ENCODE measurements around the gene TRABD. TPM values are rescaled to one million over a fixed set of nuclear protein-coding genes. Genes with fewer than 3 reads are reported as not detected.
A peak's percentile ranks its signal among the peaks of the same experiment; 100 is the strongest.

Gene TRABD
- total and polyA plus RNA-seq, 7 experiments from 2014 or later = 29.4 to 157 (median 106) TPM

GRCh38 chr22:50174382-50175190, 11.1 kb upstream of the TRABD start:
- Mint-ChIP-seq H3K27ac (no peak overlapping the region), H3K4me3 (no peak overlapping the region), H3K27me3 (peaks cover 5 to 38% (median 14%) of the 10 kb centered on the region in 5 donors), H3K9me3 (peaks cover 0 to 3% (median 0%) of the 10 kb centered on the region in 11 donors), H3K4me1 (peaks cover 0 to 4% (median 1%) of the 10 kb centered on the region in 7 donors), H3K36me3 (no peaks in the 10 kb centered on the region)
- Histone ChIP-seq H3K9me3 (ENCODE audit: control insufficient read depth in 2 of 3, low read length in 3 of 3) (no peaks in the 10 kb centered on the region), H3K27ac (ENCODE audit: low read depth, low read length) (no peak overlapping the region), H3K4me3 (ENCODE audit: low read length) (no peak overlapping the region), H3K4me1 (ENCODE audit: control insufficient read depth in 2 of 2, insufficient read depth in 2 of 2, low read length in 2 of 2) (no peaks in the 10 kb centered on the region), H3K27me3 (ENCODE audit: control insufficient read depth in 2 of 2, insufficient read depth in 2 of 2, low read length in 2 of 2) (no peaks in the 10 kb centered on the region), H3K36me3 (ENCODE audit: control insufficient read depth in 2 of 3, insufficient read depth in 3 of 3, low read length in 3 of 3) (no peaks in the 10 kb centered on the region)
- DNase-seq = peak in 1 of 9 donors; percentile 8
- ChIA-PET POLR2A (no interaction called here), CTCF (no interaction called here)
- intact Hi-C loops (cut with micrococcal nuclease) = loop anchor here in 1 of 2 donors (1.0 to 10.0 kb wide), 2 partner anchors 9 to 180 kb away; no protein-coding TSS in a partner anchor
- no peak for ATAC-seq

- peaks cover 0 to 8% (median 4%) of the 10 kb centered on the region in 7 donors for H3K4me1 Mint-ChIP-seq
- Histone ChIP-seq H3K27me3 (ENCODE audit: control insufficient read depth in 2 of 2, insufficient read depth in 2 of 2, low read length in 2 of 2) (no peaks in the 10 kb centered on the region), H3K27ac (ENCODE audit: low read depth, low read length) (no peak overlapping the region), H3K4me3 (ENCODE audit: low read length) (no peak overlapping the region), H3K36me3 (ENCODE audit: control insufficient read depth in 2 of 3, insufficient read depth in 3 of 3, low read length in 3 of 3) (no peaks in the 10 kb centered on the region), H3K9me3 (ENCODE audit: control insufficient read depth in 2 of 3, low read length in 3 of 3) (no peaks in the 10 kb centered on the region), H3K4me1 (ENCODE audit: control insufficient read depth in 2 of 2, insufficient read depth in 2 of 2, low read length in 2 of 2) (no peaks in the 10 kb centered on the region)
- peaks cover 0 to 3% (median 0%) of the 10 kb centered on the region in 11 donors for H3K9me3 Mint-ChIP-seq
- DNase-seq (no peak), ATAC-seq (no peak)
- peak overlapping the region in 1 of 10 donors; percentile 61 for H3K4me3 Mint-ChIP-seq
- H3K27me3 Mint-ChIP-seq = peaks cover 5 to 41% (median 17%) of the 10 kb centered on the region in 5 donors
- H3K27ac Mint-ChIP-seq = no peak overlapping the region
- ChIA-PET CTCF (no interaction called here), POLR2A (interaction anchor here (0.6 to 2.0 kb wide), 2 partner anchors 12 to 13 kb away, joined by 3 to 5 read pairs; no protein-coding TSS in a partner anchor)
- no peaks in the 10 kb centered on the region for H3K36me3 Mint-ChIP-seq
- intact Hi-C loops (cut with micrococcal nuclease) = loop anchor here in 1 of 2 donors (1.0 to 10.0 kb wide), 2 partner anchors 8 to 180 kb away; no protein-coding TSS in a partner anchor
Measured at GRCh38 chr22:50175191-50175461, 10.6 kb upstream of the TRABD start.

- peaks cover 0 to 3% (median 0%) of the 10 kb centered on the region in 11 donors for H3K9me3 Mint-ChIP-seq
- ATAC-seq = no peak
- Histone ChIP-seq H3K36me3 (ENCODE audit: control insufficient read depth in 2 of 3, insufficient read depth in 3 of 3, low read length in 3 of 3) (no peaks in the 10 kb centered on the region), H3K9me3 (ENCODE audit: control insufficient read depth in 2 of 3, low read length in 3 of 3) (no peaks in the 10 kb centered on the region), H3K4me1 (ENCODE audit: control insufficient read depth in 2 of 2, insufficient read depth in 2 of 2, low read length in 2 of 2) (no peaks in the 10 kb centered on the region), H3K27ac (ENCODE audit: low read depth, low read length) (no peak overlapping the region), H3K4me3 (ENCODE audit: low read length) (no peak overlapping the region), H3K27me3 (ENCODE audit: control insufficient read depth in 2 of 2, insufficient read depth in 2 of 2, low read length in 2 of 2) (no peaks in the 10 kb centered on the region)
- H3K27me3 Mint-ChIP-seq = peaks cover under 1 to 37% (median 13%) of the 10 kb centered on the region in 5 donors
- CTCF ChIA-PET = no interaction called here
- no peak for DNase-seq
- no peak overlapping the region for H3K4me3 Mint-ChIP-seq
- POLR2A ChIA-PET = interaction anchor here (2.0 kb wide), 1 partner anchor 11 kb away, joined by 5 read pairs; no protein-coding TSS in a partner anchor
- intact Hi-C loops (cut with micrococcal nuclease) = loop anchor here in 1 of 2 donors (1.0 to 10.0 kb wide), 2 partner anchors 7 to 181 kb away; no protein-coding TSS in a partner anchor
- H3K36me3 Mint-ChIP-seq = no peaks in the 10 kb centered on the region
- no peak overlapping the region for H3K27ac Mint-ChIP-seq
- H3K4me1 Mint-ChIP-seq = peaks cover 0 to 6% (median 4%) of the 10 kb centered on the region in 7 donors
Measured at GRCh38 chr22:50175921-50176849, 9.5 kb upstream of the TRABD start.

- no peak overlapping the region for H3K27ac ChIP-seq (ENCODE audit: low read depth, low read length)
- Mint-ChIP-seq H3K4me3 (no peak overlapping the region), H3K27ac (no peak overlapping the region), H3K9me3 (peaks cover 0 to 3% (median 0%) of the 10 kb centered on the region in 11 donors), H3K27me3 (peaks cover 0 to 33% (median 12%) of the 10 kb centered on the region in 5 donors), H3K36me3 (no peaks in the 10 kb centered on the region), H3K4me1 (peaks cover 0 to 6% (median 4%) of the 10 kb centered on the region in 7 donors)
- H3K36me3 ChIP-seq (ENCODE audit: control insufficient read depth in 2 of 3, insufficient read depth in 3 of 3, low read length in 3 of 3) = no peaks in the 10 kb centered on the region
- H3K9me3 ChIP-seq (ENCODE audit: control insufficient read depth in 2 of 3, low read length in 3 of 3) = no peaks in the 10 kb centered on the region
- H3K27me3 ChIP-seq (ENCODE audit: control insufficient read depth in 2 of 2, insufficient read depth in 2 of 2, low read length in 2 of 2) = no peaks in the 10 kb centered on the region
- CTCF ChIA-PET = no interaction called here
- H3K4me1 ChIP-seq (ENCODE audit: control insufficient read depth in 2 of 2, insufficient read depth in 2 of 2, low read length in 2 of 2) = no peaks in the 10 kb centered on the region
- POLR2A ChIA-PET = interaction anchor here (2.0 kb wide), 1 partner anchor 10 kb away, joined by 5 read pairs; no protein-coding TSS in a partner anchor
- intact Hi-C loops (cut with micrococcal nuclease) = loop anchor here in 1 of 2 donors (10.0 kb wide), 1 partner anchor 182 kb away; no protein-coding TSS in a partner anchor
- DNase-seq (no peak), ATAC-seq (no peak)
- no peak overlapping the region for H3K4me3 ChIP-seq (ENCODE audit: low read length)
Measured at GRCh38 chr22:50176850-50177536, 8.7 kb upstream of the TRABD start.

GRCh38 chr22:50177537-50178470, 7.9 kb upstream of the TRABD start:
- Mint-ChIP-seq H3K9me3 (peaks cover 0 to 3% (median 0%) of the 10 kb centered on the region in 11 donors), H3K27me3 (peaks cover 0 to 25% (median 6%) of the 10 kb centered on the region in 5 donors), H3K4me1 (peaks cover 0 to 6% (median 4%) of the 10 kb centered on the region in 7 donors), H3K27ac (no peak overlapping the region), H3K36me3 (no peaks in the 10 kb centered on the region), H3K4me3 (no peak overlapping the region)
- no peak overlapping the region for H3K27ac ChIP-seq (ENCODE audit: low read depth, low read length)
- no peaks in the 10 kb centered on the region for H3K27me3 ChIP-seq (ENCODE audit: control insufficient read depth in 2 of 2, insufficient read depth in 2 of 2, low read length in 2 of 2)
- no peaks in the 10 kb centered on the region for H3K36me3 ChIP-seq (ENCODE audit: control insufficient read depth in 2 of 3, insufficient read depth in 3 of 3, low read length in 3 of 3)
- no peak for DNase-seq
- POLR2A ChIA-PET = no interaction called here
- CTCF ChIA-PET = no interaction called here
- no peak overlapping the region for H3K4me3 ChIP-seq (ENCODE audit: low read length)
- no peaks in the 10 kb centered on the region for H3K4me1 ChIP-seq (ENCODE audit: control insufficient read depth in 2 of 2, insufficient read depth in 2 of 2, low read length in 2 of 2)
- intact Hi-C loops (cut with micrococcal nuclease) = loop anchor here in 1 of 2 donors (10.0 kb wide), 1 partner anchor 183 kb away; no protein-coding TSS in a partner anchor
- no peaks in the 10 kb centered on the region for H3K9me3 ChIP-seq (ENCODE audit: control insufficient read depth in 2 of 3, low read length in 3 of 3)
- no peak for ATAC-seq
